WTC11 (cell line): ENCODE results near the gene FANCD2. TPM values are rescaled to one million over a fixed set of nuclear protein-coding genes. Genes with fewer than 3 reads are reported as not detected.
"Not testable (repeated sequence)": the region's sequence is repeated elsewhere in the genome, so short reads cannot be mapped to it uniquely, and the experiment has no call there.

Source experiments
- ATAC-seq: fragments of 200-7000 bp; cut with Tn5 transposase; 2 replicates; pipeline ENCODE4 v1.10.0; 2021; ENCODE audit warnings: mild to moderate bottlenecking, moderate library complexity
- CTCF ChIA-PET: fragments of 300-600 bp; sonication (Branson Sonifier 250); formaldehyde crosslinking; loops from one replicate; lab custom pipeline; 2021; ENCODE audit warnings: antibody characterized with exemption; lab: Charles Lee
- POLR2A ChIA-PET: fragments of 350-600 bp; sonication (Branson Sonifier 250); formaldehyde crosslinking; loops from one replicate; lab custom pipeline; 2021; ENCODE audit warnings: antibody characterized with exemption; lab: Charles Lee
- DNase-seq: peaks from one replicate; pipeline ENCODE4 v3.0.0; 2021; ENCODE audit warnings: low spot score
- H3K27ac Mint-ChIP-seq: 2 replicates; pipeline ENCODE4 v1.8.0; 2021; ENCODE audit warnings: mixed read lengths
- H3K27me3 Mint-ChIP-seq: 2 replicates; pipeline ENCODE4 v1.8.0; 2021; ENCODE audit warnings: low read depth, mild to moderate bottlenecking, moderate library complexity, mixed read lengths
- H3K36me3 Mint-ChIP-seq: 2 replicates; pipeline ENCODE4 v1.8.0; 2021; ENCODE audit warnings: mixed read lengths
- H3K4me1 Mint-ChIP-seq: 2 replicates; pipeline ENCODE4 v1.8.0; 2022; ENCODE audit warnings: mixed read lengths
- H3K4me3 Mint-ChIP-seq: 2 replicates; pipeline ENCODE4 v1.8.0; 2021; ENCODE audit warnings: mild to moderate bottlenecking, moderate library complexity, mixed read lengths
- H3K9me3 Mint-ChIP-seq: 2 replicates; pipeline ENCODE4 v1.8.0; 2021; ENCODE audit warnings: mixed read lengths
- CBFB ChIP-seq: sonication (generic); formaldehyde crosslinking; IDR thresholded peaks from 2 replicates; pipeline ENCODE4 v1.8.1; 2022; ENCODE audit warnings: mild to moderate bottlenecking, low read depth, missing genetic modification reagents
- CREM ChIP-seq: sonication (generic); formaldehyde crosslinking; IDR thresholded peaks from 2 replicates; pipeline ENCODE4 v1.8.1; 2022; ENCODE audit warnings: mild to moderate bottlenecking, missing genetic modification reagents, moderate library complexity
- FOXP1 ChIP-seq: sonication (generic); formaldehyde crosslinking; IDR thresholded peaks from 2 replicates; pipeline ENCODE4 v1.8.0; 2022; ENCODE audit warnings: missing genetic modification reagents, mild to moderate bottlenecking, moderate library complexity, borderline replicate concordance
- GABPB1 ChIP-seq: sonication (generic); formaldehyde crosslinking; IDR thresholded peaks from 2 replicates; pipeline ENCODE4 v1.8.1; 2023; ENCODE audit warnings: mild to moderate bottlenecking, missing genetic modification reagents
- GRHL2 ChIP-seq: fragments of 250-450 bp; sonication (Bioruptor Pico); IDR thresholded peaks from 2 replicates; pipeline ENCODE4 v1.8.0; 2022; ENCODE audit warnings: mild to moderate bottlenecking, moderate library complexity; ENCODE audit not compliant: insufficient replicate concordance, severe bottlenecking
- JUN ChIP-seq: sonication (generic); formaldehyde crosslinking; IDR thresholded peaks from 2 replicates; pipeline ENCODE4 v1.8.0; 2023; ENCODE audit warnings: mild to moderate bottlenecking, missing genetic modification reagents
- MYBL2 ChIP-seq: sonication (generic); formaldehyde crosslinking; IDR thresholded peaks from 2 replicates; pipeline ENCODE4 v1.8.1; 2023; ENCODE audit warnings: mild to moderate bottlenecking, moderate library complexity, missing genetic modification reagents
- SMAD3 ChIP-seq: sonication (generic); formaldehyde crosslinking; IDR thresholded peaks from 2 replicates; pipeline ENCODE4 v1.8.0; 2022; ENCODE audit warnings: missing genetic modification reagents, mild to moderate bottlenecking, borderline replicate concordance
- ZNF121 ChIP-seq: sonication (generic); formaldehyde crosslinking; IDR thresholded peaks from 2 replicates; pipeline ENCODE4 v1.8.0; 2023; ENCODE audit warnings: missing genetic modification reagents
- ZNF219 ChIP-seq: sonication (generic); formaldehyde crosslinking; IDR thresholded peaks from 2 replicates; pipeline ENCODE4 v1.8.0; 2023; ENCODE audit warnings: missing genetic modification reagents, mild to moderate bottlenecking, borderline replicate concordance
- ZNF317 ChIP-seq: sonication (generic); formaldehyde crosslinking; IDR thresholded peaks from 2 replicates; pipeline ENCODE4 v1.8.1; 2023; ENCODE audit warnings: low read depth, mild to moderate bottlenecking, moderate library complexity, missing genetic modification reagents, borderline replicate concordance
- total RNA-seq: library from RNA; stranded (reverse); gene quantifications from 3 replicates; pipeline ENCODE4 v1.2.3, GENCODE V29; 2021
- TF ChIP-seq, protein P1 (sequence below): fragments of 250-450 bp; sonication (Bioruptor Pico); IDR thresholded peaks from 2 replicates; pipeline ENCODE4 v1.9.0; 2021; ENCODE audit warnings: moderate library complexity, mild to moderate bottlenecking, inconsistent platforms, borderline replicate concordance
- TF ChIP-seq, protein P2 (sequence below): fragments of 250-450 bp; sonication (Bioruptor Pico); IDR thresholded peaks from 2 replicates; pipeline ENCODE4 v1.9.0; 2021; ENCODE audit warnings: mild to moderate bottlenecking
- TF ChIP-seq, protein P3 (sequence below): fragments of 250-450 bp; sonication (Bioruptor Pico); IDR thresholded peaks from 2 replicates; pipeline ENCODE4 v2.1.2; 2022; ENCODE audit warnings: mild to moderate bottlenecking, moderate library complexity
- TF ChIP-seq, protein P4 (sequence below): sonication (generic); formaldehyde crosslinking; IDR thresholded peaks from 2 replicates; pipeline ENCODE4 v1.8.0; 2023; ENCODE audit warnings: mild to moderate bottlenecking, missing genetic modification reagents

FANCD2 gene
- total RNA-seq, 1 experiment from 2014 or later: 69.6 TPM

DNA sequence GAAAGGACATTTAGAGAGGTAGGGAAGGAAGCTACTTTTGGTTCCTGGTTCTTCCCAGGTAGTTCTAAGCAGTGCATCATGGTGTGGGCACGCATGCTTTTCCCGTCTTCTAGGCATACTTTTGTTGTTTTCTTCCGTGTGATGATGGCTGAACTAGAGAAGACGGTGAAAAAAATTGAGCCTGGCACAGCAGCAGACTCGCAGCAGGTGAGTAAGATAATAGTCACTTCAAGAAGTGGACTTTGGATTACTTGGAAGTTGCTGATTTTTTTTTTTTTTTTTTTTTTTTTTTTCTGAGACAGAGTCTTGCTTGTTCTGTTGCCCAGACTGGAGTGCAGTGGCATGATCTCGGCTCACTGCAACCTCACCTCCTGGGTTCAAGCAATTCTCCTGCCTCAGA lies 63.9 kb downstream of the FANCD2 start:
- POLR2A ChIA-PET: no interaction called here
- no peak for TF ChIP-seq FOXP1
- TF ChIP-seq, protein P1, sequence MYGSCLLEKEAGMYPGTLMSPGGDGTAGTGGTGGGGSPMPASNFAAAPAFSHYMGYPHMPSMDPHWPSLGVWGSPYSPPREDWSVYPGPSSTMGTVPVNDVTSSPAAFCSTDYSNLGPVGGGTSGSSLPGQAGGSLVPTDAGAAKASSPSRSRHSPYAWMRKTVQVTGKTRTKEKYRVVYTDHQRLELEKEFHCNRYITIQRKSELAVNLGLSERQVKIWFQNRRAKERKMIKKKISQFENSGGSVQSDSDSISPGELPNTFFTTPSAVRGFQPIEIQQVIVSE (CRISPR knock-in tag): no peak
- TF ChIP-seq, protein P2, sequence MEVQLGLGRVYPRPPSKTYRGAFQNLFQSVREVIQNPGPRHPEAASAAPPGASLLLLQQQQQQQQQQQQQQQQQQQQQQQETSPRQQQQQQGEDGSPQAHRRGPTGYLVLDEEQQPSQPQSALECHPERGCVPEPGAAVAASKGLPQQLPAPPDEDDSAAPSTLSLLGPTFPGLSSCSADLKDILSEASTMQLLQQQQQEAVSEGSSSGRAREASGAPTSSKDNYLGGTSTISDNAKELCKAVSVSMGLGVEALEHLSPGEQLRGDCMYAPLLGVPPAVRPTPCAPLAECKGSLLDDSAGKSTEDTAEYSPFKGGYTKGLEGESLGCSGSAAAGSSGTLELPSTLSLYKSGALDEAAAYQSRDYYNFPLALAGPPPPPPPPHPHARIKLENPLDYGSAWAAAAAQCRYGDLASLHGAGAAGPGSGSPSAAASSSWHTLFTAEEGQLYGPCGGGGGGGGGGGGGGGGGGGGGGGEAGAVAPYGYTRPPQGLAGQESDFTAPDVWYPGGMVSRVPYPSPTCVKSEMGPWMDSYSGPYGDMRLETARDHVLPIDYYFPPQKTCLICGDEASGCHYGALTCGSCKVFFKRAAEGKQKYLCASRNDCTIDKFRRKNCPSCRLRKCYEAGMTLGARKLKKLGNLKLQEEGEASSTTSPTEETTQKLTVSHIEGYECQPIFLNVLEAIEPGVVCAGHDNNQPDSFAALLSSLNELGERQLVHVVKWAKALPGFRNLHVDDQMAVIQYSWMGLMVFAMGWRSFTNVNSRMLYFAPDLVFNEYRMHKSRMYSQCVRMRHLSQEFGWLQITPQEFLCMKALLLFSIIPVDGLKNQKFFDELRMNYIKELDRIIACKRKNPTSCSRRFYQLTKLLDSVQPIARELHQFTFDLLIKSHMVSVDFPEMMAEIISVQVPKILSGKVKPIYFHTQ (CRISPR knock-in tag): no peak
- TF ChIP-seq, protein P3, sequence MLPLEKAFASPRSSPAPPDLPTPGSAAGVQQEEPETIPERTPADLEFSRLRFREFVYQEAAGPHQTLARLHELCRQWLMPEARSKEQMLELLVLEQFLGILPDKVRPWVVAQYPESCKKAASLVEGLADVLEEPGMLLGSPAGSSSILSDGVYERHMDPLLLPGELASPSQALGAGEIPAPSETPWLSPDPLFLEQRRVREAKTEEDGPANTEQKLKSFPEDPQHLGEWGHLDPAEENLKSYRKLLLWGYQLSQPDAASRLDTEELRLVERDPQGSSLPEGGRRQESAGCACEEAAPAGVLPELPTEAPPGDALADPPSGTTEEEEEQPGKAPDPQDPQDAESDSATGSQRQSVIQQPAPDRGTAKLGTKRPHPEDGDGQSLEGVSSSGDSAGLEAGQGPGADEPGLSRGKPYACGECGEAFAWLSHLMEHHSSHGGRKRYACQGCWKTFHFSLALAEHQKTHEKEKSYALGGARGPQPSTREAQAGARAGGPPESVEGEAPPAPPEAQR (CRISPR knock-in tag): no peak
- TF ChIP-seq, protein P4, sequence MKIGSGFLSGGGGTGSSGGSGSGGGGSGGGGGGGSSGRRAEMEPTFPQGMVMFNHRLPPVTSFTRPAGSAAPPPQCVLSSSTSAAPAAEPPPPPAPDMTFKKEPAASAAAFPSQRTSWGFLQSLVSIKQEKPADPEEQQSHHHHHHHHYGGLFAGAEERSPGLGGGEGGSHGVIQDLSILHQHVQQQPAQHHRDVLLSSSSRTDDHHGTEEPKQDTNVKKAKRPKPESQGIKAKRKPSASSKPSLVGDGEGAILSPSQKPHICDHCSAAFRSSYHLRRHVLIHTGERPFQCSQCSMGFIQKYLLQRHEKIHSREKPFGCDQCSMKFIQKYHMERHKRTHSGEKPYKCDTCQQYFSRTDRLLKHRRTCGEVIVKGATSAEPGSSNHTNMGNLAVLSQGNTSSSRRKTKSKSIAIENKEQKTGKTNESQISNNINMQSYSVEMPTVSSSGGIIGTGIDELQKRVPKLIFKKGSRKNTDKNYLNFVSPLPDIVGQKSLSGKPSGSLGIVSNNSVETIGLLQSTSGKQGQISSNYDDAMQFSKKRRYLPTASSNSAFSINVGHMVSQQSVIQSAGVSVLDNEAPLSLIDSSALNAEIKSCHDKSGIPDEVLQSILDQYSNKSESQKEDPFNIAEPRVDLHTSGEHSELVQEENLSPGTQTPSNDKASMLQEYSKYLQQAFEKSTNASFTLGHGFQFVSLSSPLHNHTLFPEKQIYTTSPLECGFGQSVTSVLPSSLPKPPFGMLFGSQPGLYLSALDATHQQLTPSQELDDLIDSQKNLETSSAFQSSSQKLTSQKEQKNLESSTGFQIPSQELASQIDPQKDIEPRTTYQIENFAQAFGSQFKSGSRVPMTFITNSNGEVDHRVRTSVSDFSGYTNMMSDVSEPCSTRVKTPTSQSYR (CRISPR knock-in tag): no peak
- TF ChIP-seq ZNF219 (CRISPR knock-in tag): no peak
- TF ChIP-seq GRHL2 (CRISPR knock-in tag): no peak
- no peak for TF ChIP-seq ZNF121 (CRISPR knock-in tag)
- TF ChIP-seq MYBL2 (CRISPR knock-in tag): no peak
- no peak for TF ChIP-seq SMAD3 (CRISPR knock-in tag)
- TF ChIP-seq CREM: no peak
- no peak for TF ChIP-seq ZNF317
- TF ChIP-seq JUN (CRISPR knock-in tag): no peak
- TF ChIP-seq GABPB1 (CRISPR knock-in tag): no peak
- no peak for TF ChIP-seq CBFB
- Mint-ChIP-seq H3K4me1 (no peaks in the 10 kb centered on the region), H3K36me3 (peaks cover 64% of the 10 kb centered on the region), H3K27me3 (no peaks in the 10 kb centered on the region), H3K9me3 (no peaks in the 10 kb centered on the region), H3K27ac (no peak overlapping the region), H3K4me3 (no peak overlapping the region)
- ATAC-seq (no peak), DNase-seq (no peak)
- CTCF ChIA-PET: interaction anchor here (0.7 kb wide), 1 partner anchor 142 kb away, joined by 7 read pairs; no protein-coding TSS in a partner anchor

DNA sequence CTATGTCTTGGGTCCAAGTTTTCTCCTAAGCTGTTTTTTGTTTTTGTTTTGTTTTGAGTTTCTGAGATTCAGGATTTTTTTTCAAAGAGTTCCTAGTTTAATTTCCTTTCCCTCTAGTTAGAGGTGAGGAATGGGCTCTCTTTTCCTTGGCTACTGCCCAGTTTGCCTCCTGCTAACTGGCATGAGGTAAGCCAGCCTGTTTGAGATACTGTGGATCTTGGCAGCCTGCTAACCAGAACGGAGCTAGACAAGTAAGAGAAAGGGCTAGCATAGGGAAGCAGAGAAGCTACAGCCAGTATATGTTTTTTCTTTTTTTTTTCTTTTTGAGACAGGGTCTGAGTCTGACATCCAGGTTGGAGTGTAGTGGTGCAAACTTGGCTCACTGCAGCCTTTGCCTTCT lies 64.5 kb downstream of the FANCD2 start:
- DNase-seq, H3K27me3 Mint-ChIP-seq, POLR2A ChIA-PET, ATAC-seq, H3K4me1 Mint-ChIP-seq, H3K27ac Mint-ChIP-seq, H3K9me3 Mint-ChIP-seq, H3K4me3 Mint-ChIP-seq: not testable (repeated sequence)
- CTCF ChIA-PET: interaction anchor here (0.7 kb wide), 1 partner anchor 142 kb away, joined by 7 read pairs; no protein-coding TSS in a partner anchor
- H3K36me3 Mint-ChIP-seq: peaks cover 66% of the 10 kb centered on the region

DNA sequence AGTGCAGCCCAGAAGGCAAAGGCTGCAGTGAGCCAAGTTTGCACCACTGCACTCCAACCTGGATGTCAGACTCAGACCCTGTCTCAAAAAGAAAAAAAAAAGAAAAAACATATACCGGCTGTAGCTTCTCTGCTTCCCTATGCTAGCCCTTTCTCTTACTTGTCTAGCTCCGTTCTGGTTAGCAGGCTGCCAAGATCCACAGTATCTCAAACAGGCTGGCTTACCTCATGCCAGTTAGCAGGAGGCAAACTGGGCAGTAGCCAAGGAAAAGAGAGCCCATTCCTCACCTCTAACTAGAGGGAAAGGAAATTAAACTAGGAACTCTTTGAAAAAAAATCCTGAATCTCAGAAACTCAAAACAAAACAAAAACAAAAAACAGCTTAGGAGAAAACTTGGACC lies 65.2 kb downstream of the FANCD2 start:
- H3K4me1 Mint-ChIP-seq, ATAC-seq, CTCF ChIA-PET, H3K27me3 Mint-ChIP-seq, H3K27ac Mint-ChIP-seq, H3K9me3 Mint-ChIP-seq, DNase-seq, H3K4me3 Mint-ChIP-seq, POLR2A ChIA-PET: not testable (repeated sequence)
- peaks cover 63% of the 10 kb centered on the region for H3K36me3 Mint-ChIP-seq
